C4-2B (cell line): ENCODE results near the gene EMCN.

Experiments
- ZFX ChIP-seq: fragments of 450-650 bp; IDR thresholded peaks from 2 replicates; pipeline ENCODE4 v1.6.1; 2017
- TF ChIP-seq, protein P1 (sequence below): fragments of 450-650 bp; conservative IDR thresholded peaks from 2 replicates; pipeline ENCODE4 v1.5.1; 2017; ENCODE audit warnings: mild to moderate bottlenecking

DNA sequence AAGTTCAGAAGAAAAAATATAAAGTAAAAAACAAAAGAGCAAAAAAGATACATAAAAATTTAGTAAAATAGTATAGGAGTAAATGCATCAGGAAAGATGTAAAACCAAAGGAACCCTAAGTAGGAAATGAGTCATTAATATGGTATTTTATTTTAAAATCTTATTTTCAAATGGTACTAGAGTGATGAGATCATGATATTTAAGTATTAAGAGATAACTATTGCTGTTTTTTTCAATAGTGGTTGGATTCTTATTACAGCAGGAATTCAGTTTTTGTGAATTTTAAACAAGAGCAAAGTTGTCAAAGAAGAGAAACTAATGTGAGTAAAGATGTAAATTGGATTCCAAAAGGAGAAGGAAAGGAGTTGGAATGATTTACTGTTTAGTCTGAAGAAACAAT, 20.0 kb downstream of the EMCN start:
- TF ChIP-seq, protein P1, sequence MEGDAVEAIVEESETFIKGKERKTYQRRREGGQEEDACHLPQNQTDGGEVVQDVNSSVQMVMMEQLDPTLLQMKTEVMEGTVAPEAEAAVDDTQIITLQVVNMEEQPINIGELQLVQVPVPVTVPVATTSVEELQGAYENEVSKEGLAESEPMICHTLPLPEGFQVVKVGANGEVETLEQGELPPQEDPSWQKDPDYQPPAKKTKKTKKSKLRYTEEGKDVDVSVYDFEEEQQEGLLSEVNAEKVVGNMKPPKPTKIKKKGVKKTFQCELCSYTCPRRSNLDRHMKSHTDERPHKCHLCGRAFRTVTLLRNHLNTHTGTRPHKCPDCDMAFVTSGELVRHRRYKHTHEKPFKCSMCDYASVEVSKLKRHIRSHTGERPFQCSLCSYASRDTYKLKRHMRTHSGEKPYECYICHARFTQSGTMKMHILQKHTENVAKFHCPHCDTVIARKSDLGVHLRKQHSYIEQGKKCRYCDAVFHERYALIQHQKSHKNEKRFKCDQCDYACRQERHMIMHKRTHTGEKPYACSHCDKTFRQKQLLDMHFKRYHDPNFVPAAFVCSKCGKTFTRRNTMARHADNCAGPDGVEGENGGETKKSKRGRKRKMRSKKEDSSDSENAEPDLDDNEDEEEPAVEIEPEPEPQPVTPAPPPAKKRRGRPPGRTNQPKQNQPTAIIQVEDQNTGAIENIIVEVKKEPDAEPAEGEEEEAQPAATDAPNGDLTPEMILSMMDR: no peak
- TF ChIP-seq ZFX: no peak
